Liver (tissue), 3 donors: ENCODE data around the gene MCCC1.

Experiments used
- FOXA1 ChIP-seq: IDR thresholded peaks from 2 replicates; pipeline ENCODE4 v1.6.1; 2016; ENCODE audit warnings: antibody characterized with exemption
- GABPA ChIP-seq, 2 donors: IDR thresholded peaks in 1 of 2; conservative IDR thresholded peaks in 1 of 2; 2 replicates each; pipeline ENCODE4 v1.6.1; 2016; ENCODE audit warnings: antibody characterized with exemption in 2 of 2, mild to moderate bottlenecking in 1 of 2, moderate library complexity in 1 of 2
- HNF4G ChIP-seq: IDR thresholded peaks from 2 replicates; pipeline ENCODE4 v1.6.1; 2016; ENCODE audit warnings: antibody characterized with exemption
- MAX ChIP-seq: IDR thresholded peaks from 2 replicates; pipeline ENCODE4 v1.6.1; 2016; ENCODE audit warnings: antibody characterized with exemption
- RAD21 ChIP-seq, 2 donors: IDR thresholded peaks; 2 replicates each; pipeline ENCODE4 v1.6.1; 2016; ENCODE audit warnings: antibody characterized with exemption in 2 of 2, mild to moderate bottlenecking in 2 of 2
- REST ChIP-seq: IDR thresholded peaks from 2 replicates; pipeline ENCODE4 v1.6.1; 2016; ENCODE audit warnings: antibody characterized with exemption, mild to moderate bottlenecking
- TF ChIP-seq, protein P1 (sequence below): fragments of 150-350 bp; IDR thresholded peaks from 2 replicates; pipeline ENCODE4 v1.5.1; 2017; ENCODE audit warnings: improper control_type of control experiment, low read depth, low read length; ENCODE audit not compliant: missing input control
- donor health status: healthy.
- donor health status: healthy.

- TF ChIP-seq, protein P1, sequence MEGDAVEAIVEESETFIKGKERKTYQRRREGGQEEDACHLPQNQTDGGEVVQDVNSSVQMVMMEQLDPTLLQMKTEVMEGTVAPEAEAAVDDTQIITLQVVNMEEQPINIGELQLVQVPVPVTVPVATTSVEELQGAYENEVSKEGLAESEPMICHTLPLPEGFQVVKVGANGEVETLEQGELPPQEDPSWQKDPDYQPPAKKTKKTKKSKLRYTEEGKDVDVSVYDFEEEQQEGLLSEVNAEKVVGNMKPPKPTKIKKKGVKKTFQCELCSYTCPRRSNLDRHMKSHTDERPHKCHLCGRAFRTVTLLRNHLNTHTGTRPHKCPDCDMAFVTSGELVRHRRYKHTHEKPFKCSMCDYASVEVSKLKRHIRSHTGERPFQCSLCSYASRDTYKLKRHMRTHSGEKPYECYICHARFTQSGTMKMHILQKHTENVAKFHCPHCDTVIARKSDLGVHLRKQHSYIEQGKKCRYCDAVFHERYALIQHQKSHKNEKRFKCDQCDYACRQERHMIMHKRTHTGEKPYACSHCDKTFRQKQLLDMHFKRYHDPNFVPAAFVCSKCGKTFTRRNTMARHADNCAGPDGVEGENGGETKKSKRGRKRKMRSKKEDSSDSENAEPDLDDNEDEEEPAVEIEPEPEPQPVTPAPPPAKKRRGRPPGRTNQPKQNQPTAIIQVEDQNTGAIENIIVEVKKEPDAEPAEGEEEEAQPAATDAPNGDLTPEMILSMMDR, result no peak
- no peak for TF ChIP-seq FOXA1
- TF ChIP-seq GABPA (IDR thresholded peaks at IDR 0.05 in 1 of 2, conservative IDR thresholded peaks at IDR 0.05 in 1 of 2), result no peak
- TF ChIP-seq HNF4G, result no peak
- TF ChIP-seq MAX, result no peak
- TF ChIP-seq REST, result no peak
- TF ChIP-seq RAD21 (IDR thresholded peaks at IDR 0.05), result no peak
Measured at GRCh38 chr3:183144363-183144762, 45.1 kb upstream of the MCCC1 start.
